HEK293 (cell line): ENCODE data around the gene PIANP.

Experiments used
- BCL11B ChIP-seq: fragments of 450-650 bp; formaldehyde crosslinking; IDR thresholded peaks from 2 replicates; pipeline ENCODE4 v1.5.1; 2016; ENCODE audit warnings: low read depth, missing biosample characterization, missing genetic modification characterization
- EGR2 ChIP-seq: fragments of 450-650 bp; formaldehyde crosslinking; IDR thresholded peaks from 2 replicates; pipeline ENCODE4 v1.5.1; 2016; ENCODE audit warnings: low read depth, missing biosample characterization, missing genetic modification characterization
- GLI4 ChIP-seq: fragments of 450-650 bp; formaldehyde crosslinking; IDR thresholded peaks from 2 replicates; pipeline ENCODE4 v1.5.1; 2016; ENCODE audit warnings: missing biosample characterization, missing genetic modification characterization
- HOXC10 ChIP-seq: sonication (generic); formaldehyde crosslinking; IDR thresholded peaks from 2 replicates; pipeline ENCODE4 v1.8.1; 2023; ENCODE audit warnings: mild to moderate bottlenecking, missing genetic modification reagents
- MYNN ChIP-seq: fragments of 450-650 bp; formaldehyde crosslinking; IDR thresholded peaks from 2 replicates; pipeline ENCODE4 v1.5.1; 2016; ENCODE audit warnings: missing biosample characterization, missing genetic modification characterization, borderline replicate concordance
- SALL2 ChIP-seq: fragments of 450-650 bp; formaldehyde crosslinking; IDR thresholded peaks from 2 replicates; pipeline ENCODE4 v1.5.0; 2017; ENCODE audit warnings: missing biosample characterization, mild to moderate bottlenecking, missing genetic modification characterization, borderline replicate concordance
- SETDB1 ChIP-seq: IDR thresholded peaks from one replicate; pipeline ENCODE4 v1.6.1; 2017; ENCODE audit warnings: mild to moderate bottlenecking, low read length, moderate library complexity, mixed read lengths; ENCODE audit not compliant: insufficient read length
- SP3 ChIP-seq: fragments of 450-650 bp; formaldehyde crosslinking; IDR thresholded peaks from 2 replicates; pipeline ENCODE4 v1.5.1; 2016; ENCODE audit warnings: missing biosample characterization, missing genetic modification characterization
- TSHZ1 ChIP-seq: fragments of 450-650 bp; formaldehyde crosslinking; IDR thresholded peaks from 2 replicates; pipeline ENCODE4 v1.5.1; 2016; ENCODE audit warnings: missing biosample characterization, missing genetic modification characterization, borderline replicate concordance
- YY1 ChIP-seq: fragments of 450-650 bp; formaldehyde crosslinking; IDR thresholded peaks from 2 replicates; pipeline ENCODE4 v1.5.1; 2018; ENCODE audit warnings: missing biosample characterization, missing genetic modification characterization
- ZBTB48 ChIP-seq: fragments of 450-650 bp; formaldehyde crosslinking; IDR thresholded peaks from 2 replicates; pipeline ENCODE4 v1.5.1; 2016; ENCODE audit warnings: missing biosample characterization, missing genetic modification characterization
- ZEB2 ChIP-seq: fragments of 450-650 bp; formaldehyde crosslinking; IDR thresholded peaks from 2 replicates; pipeline ENCODE4 v1.5.1; 2016; ENCODE audit warnings: missing biosample characterization, missing genetic modification characterization
- ZFP37 ChIP-seq: fragments of 450-650 bp; formaldehyde crosslinking; IDR thresholded peaks from 2 replicates; pipeline ENCODE4 v1.5.1; 2016; ENCODE audit warnings: missing biosample characterization, missing genetic modification characterization
- ZNF140 ChIP-seq: fragments of 450-650 bp; formaldehyde crosslinking; IDR thresholded peaks from 2 replicates; pipeline ENCODE4 v1.5.1; 2016; ENCODE audit warnings: missing biosample characterization, missing genetic modification characterization
- ZNF311 ChIP-seq: fragments of 450-650 bp; formaldehyde crosslinking; IDR thresholded peaks from 2 replicates; pipeline ENCODE4 v1.5.1; 2017; ENCODE audit warnings: missing biosample characterization, missing genetic modification characterization, borderline replicate concordance
- ZNF449 ChIP-seq: fragments of 450-650 bp; formaldehyde crosslinking; IDR thresholded peaks from 2 replicates; pipeline ENCODE4 v1.5.1; 2017; ENCODE audit warnings: missing biosample characterization, mild to moderate bottlenecking, missing genetic modification characterization, moderate library complexity
- ZNF571 ChIP-seq: fragments of 450-650 bp; formaldehyde crosslinking; IDR thresholded peaks from 2 replicates; pipeline ENCODE4 v1.5.0; 2017; ENCODE audit warnings: missing biosample characterization, missing genetic modification characterization
- ZNF621 ChIP-seq: fragments of 450-650 bp; formaldehyde crosslinking; IDR thresholded peaks from 2 replicates; pipeline ENCODE4 v1.5.1; 2017; ENCODE audit warnings: missing biosample characterization, missing genetic modification characterization
- ZNF624 ChIP-seq: fragments of 450-650 bp; formaldehyde crosslinking; IDR thresholded peaks from 2 replicates; pipeline ENCODE4 v1.5.1; 2017; ENCODE audit warnings: missing biosample characterization, missing genetic modification characterization
- ZNF701 ChIP-seq: fragments of 450-650 bp; formaldehyde crosslinking; IDR thresholded peaks from 2 replicates; pipeline ENCODE4 v1.5.1; 2016; ENCODE audit warnings: missing biosample characterization, missing genetic modification characterization
- ZSCAN30 ChIP-seq: fragments of 450-650 bp; IDR thresholded peaks from 2 replicates; pipeline ENCODE4 v1.5.1; 2018; ENCODE audit warnings: missing biosample characterization, mild to moderate bottlenecking, missing genetic modification characterization, moderate library complexity
- TF ChIP-seq, protein P1 (sequence below): fragments of 450-650 bp; IDR thresholded peaks from 2 replicates; pipeline ENCODE4 v1.5.1; 2018; ENCODE audit warnings: missing biosample characterization, mild to moderate bottlenecking, missing genetic modification characterization
- TF ChIP-seq, protein P2 (sequence below): fragments of 450-650 bp; formaldehyde crosslinking; IDR thresholded peaks from 2 replicates; pipeline ENCODE4 v1.5.1; 2016; ENCODE audit warnings: missing biosample characterization, missing genetic modification characterization
- TF ChIP-seq, protein P3 (sequence below): fragments of 450-650 bp; formaldehyde crosslinking; IDR thresholded peaks from 2 replicates; pipeline ENCODE4 v1.5.1; 2017; ENCODE audit warnings: missing biosample characterization, missing genetic modification characterization

The PIANP gene

DNA sequence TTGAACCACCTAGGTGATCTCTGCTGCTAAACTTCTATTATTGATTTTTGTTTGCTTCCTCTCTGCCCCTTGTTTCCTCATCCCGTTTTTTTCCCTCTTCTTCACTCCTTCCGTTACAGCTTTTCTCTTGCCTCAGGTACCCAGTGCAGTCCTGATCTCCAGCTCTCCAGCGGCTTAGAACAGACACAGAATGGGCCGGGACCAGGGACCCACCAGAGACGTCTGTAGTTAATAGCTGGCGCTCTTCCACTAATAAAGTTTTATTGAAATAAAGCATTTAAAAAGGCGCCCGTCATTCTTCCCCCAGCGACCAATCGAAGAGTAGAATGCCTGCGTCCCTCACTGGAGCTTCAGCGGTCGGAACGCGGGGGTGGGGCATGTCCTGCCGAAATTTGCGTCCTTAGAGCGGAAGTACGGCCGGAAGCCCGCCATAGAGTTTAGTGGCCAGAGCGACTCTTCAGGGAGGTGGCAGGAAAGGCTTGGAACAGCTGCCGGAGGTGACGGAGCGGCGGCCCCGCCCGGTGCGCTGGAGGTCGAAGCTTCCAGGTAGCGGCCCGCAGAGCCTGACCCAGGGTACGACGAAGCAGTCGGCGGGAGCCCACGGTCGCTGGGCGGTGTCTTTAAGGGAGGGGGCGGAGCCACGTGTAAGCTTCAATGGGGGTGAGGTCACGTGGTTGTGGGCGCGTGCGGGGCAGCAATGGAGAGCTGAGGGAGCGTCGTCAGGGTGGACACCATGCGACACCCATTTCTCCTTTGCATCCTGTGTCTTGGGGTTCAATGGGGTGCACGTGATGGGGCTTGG is 23.2 kb upstream of the PIANP start, which contains the start of gene COPS7A (continued):
- peak; percentile 84; the same call in 1 of the 2 replicates for TF ChIP-seq TSHZ1 (tag by site-specific recombination)
- no peak for TF ChIP-seq ZNF621 (tag by site-specific recombination)
- TF ChIP-seq ZSCAN30 = 0 out of 2 replicates have a peak, but pooled peaks have one; percentile 25
- peak; percentile 91; the same call in 1 of the 2 replicates for TF ChIP-seq ZBTB48
- TF ChIP-seq BCL11B (tag by site-specific recombination) = 0 out of 2 replicates have a peak, but pooled peaks have one; percentile 37
- no peak for TF ChIP-seq ZNF140 (tag by site-specific recombination)
- TF ChIP-seq ZNF701 (tag by site-specific recombination) = no peak
- peak; percentile 38; the same call in 1 of the 2 replicates for TF ChIP-seq ZFP37 (tag by site-specific recombination)
- TF ChIP-seq, protein P1, sequence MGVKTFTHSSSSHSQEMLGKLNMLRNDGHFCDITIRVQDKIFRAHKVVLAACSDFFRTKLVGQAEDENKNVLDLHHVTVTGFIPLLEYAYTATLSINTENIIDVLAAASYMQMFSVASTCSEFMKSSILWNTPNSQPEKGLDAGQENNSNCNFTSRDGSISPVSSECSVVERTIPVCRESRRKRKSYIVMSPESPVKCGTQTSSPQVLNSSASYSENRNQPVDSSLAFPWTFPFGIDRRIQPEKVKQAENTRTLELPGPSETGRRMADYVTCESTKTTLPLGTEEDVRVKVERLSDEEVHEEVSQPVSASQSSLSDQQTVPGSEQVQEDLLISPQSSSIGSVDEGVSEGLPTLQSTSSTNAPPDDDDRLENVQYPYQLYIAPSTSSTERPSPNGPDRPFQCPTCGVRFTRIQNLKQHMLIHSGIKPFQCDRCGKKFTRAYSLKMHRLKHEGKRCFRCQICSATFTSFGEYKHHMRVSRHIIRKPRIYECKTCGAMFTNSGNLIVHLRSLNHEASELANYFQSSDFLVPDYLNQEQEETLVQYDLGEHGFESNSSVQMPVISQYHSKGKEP = peak; percentile 41; the same call in 1 of the 2 replicates
- TF ChIP-seq, protein P2, sequence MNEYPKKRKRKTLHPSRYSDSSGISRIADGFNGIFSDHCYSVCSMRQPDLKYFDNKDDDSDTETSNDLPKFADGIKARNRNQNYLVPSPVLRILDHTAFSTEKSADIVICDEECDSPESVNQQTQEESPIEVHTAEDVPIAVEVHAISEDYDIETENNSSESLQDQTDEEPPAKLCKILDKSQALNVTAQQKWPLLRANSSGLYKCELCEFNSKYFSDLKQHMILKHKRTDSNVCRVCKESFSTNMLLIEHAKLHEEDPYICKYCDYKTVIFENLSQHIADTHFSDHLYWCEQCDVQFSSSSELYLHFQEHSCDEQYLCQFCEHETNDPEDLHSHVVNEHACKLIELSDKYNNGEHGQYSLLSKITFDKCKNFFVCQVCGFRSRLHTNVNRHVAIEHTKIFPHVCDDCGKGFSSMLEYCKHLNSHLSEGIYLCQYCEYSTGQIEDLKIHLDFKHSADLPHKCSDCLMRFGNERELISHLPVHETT (tag by site-specific recombination) = peak; percentile 70
- no peak for TF ChIP-seq MYNN (tag by site-specific recombination)
- peak; percentile 46 for TF ChIP-seq SETDB1
- TF ChIP-seq ZNF311 (tag by site-specific recombination) = no peak
- peak; percentile 95 for TF ChIP-seq ZEB2 (tag by site-specific recombination)
- TF ChIP-seq, protein P3, sequence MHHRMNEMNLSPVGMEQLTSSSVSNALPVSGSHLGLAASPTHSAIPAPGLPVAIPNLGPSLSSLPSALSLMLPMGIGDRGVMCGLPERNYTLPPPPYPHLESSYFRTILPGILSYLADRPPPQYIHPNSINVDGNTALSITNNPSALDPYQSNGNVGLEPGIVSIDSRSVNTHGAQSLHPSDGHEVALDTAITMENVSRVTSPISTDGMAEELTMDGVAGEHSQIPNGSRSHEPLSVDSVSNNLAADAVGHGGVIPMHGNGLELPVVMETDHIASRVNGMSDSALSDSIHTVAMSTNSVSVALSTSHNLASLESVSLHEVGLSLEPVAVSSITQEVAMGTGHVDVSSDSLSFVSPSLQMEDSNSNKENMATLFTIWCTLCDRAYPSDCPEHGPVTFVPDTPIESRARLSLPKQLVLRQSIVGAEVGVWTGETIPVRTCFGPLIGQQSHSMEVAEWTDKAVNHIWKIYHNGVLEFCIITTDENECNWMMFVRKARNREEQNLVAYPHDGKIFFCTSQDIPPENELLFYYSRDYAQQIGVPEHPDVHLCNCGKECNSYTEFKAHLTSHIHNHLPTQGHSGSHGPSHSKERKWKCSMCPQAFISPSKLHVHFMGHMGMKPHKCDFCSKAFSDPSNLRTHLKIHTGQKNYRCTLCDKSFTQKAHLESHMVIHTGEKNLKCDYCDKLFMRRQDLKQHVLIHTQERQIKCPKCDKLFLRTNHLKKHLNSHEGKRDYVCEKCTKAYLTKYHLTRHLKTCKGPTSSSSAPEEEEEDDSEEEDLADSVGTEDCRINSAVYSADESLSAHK (tag by site-specific recombination) = no peak
- no peak for TF ChIP-seq HOXC10
- peak; percentile 96 for TF ChIP-seq SP3 (tag by site-specific recombination)
- peak; percentile 80 for TF ChIP-seq EGR2 (tag by site-specific recombination)
- no peak for TF ChIP-seq SALL2 (tag by site-specific recombination)
- peak; percentile 77 for TF ChIP-seq YY1
- TF ChIP-seq ZNF571 (tag by site-specific recombination) = no peak
- TF ChIP-seq ZNF449 (tag by site-specific recombination) = peak; percentile 10; the same call in 1 of the 2 replicates
- no peak for TF ChIP-seq ZNF624 (tag by site-specific recombination)
- no peak for TF ChIP-seq GLI4 (tag by site-specific recombination)
